HG03521 (cell line): Measurements from ENCODE around the gene ZNF792.
"Not testable (repeated sequence)": the region's sequence is repeated elsewhere in the genome, so short reads cannot be mapped to it uniquely, and the experiment has no call there.

Experiments
- ATAC-seq: cut with Tn5 transposase; IDR thresholded peaks from one replicate; pipeline ENCODE4 v1.9.1; 2021; ENCODE audit warnings: mild to moderate bottlenecking, moderate library complexity; ENCODE audit not compliant: unreplicated experiment

ZNF792 gene

DNA sequence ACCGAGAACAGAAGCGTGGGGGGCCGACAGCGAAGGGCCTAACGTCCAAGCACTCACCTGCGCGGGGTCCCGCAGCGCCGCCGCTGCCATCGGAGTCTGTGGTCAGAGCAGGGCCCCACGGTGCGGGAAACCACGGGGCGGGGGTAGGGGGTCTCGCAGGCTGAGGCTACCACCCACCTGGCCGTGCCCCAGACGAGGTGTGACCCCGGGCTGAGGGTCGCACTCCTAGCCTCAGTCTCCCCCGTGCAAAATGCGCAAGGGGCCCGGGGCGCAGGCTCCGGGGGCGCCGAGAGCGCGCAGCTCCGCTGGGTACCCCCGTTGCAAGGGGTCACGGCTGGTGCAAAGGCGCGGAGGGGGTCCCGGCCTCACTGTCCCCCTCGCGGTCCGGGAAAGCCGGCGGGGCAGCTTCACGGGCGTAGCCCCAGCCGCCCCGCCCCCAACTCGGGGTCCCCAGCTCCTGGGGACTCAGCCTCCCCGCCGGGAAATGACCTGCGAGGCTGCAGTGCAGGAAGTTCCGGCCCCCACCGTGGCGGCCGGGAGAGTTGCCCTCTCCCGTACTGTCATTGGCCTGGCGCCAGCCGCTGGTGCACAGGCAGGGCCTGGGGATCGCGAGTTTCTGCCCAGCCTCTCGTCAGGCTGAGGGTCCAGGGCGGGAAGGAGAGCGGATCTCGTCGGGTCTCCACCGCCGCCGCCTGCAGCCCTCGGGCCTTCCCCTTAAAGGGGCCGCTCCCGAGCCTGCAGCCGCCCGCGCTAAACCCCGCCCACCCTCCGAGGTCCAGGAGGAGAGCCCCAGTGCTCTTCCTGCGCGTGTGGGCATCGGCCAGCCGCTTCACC lies at the start of gene ZNF792:
ZNF792 (minus strand) TSS at position 657 of the 834 bp plus-strand sequence; CDS start at position 90, 567 bp downstream.
- ATAC-seq = peak; percentile 46

DNA sequence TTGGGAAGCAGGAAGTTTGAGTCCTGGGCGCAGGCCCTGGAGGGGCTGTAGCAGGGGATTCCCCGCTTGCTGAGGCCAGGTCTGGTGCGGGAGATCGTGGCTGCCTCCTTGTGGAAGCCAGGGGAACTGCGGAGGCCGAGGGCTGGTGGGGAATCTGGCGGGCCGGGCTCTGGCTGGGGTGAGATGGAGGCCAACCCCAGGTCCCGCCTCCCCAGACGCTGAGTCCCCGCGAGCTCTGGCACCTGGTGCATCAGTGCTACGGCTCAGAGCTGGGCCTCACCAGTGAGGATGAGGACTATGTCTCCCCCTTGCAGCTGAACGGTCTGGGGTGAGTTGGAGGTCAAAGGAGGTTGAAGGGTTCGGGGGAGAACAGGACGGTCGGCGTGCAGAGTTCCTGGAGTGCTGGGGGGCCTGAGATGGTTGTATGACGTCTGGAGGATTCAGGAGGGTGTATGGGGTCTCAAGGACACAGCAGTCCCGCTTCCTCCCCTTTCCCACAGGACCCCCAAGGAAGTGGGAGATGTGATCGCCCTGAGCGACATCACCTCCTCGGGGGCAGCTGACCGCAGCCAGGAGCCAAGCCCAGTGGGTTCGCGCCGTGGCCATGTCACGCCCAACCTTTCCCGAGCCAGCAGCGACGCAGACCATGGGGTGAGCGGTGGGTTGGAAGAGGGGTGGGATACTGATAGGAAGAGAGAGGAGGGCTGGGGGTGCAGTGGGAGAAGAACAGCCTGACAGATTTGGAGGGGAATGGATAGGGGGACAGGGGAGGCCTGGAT lies 49.2 kb upstream of the ZNF792 start:
- no peak for ATAC-seq

DNA sequence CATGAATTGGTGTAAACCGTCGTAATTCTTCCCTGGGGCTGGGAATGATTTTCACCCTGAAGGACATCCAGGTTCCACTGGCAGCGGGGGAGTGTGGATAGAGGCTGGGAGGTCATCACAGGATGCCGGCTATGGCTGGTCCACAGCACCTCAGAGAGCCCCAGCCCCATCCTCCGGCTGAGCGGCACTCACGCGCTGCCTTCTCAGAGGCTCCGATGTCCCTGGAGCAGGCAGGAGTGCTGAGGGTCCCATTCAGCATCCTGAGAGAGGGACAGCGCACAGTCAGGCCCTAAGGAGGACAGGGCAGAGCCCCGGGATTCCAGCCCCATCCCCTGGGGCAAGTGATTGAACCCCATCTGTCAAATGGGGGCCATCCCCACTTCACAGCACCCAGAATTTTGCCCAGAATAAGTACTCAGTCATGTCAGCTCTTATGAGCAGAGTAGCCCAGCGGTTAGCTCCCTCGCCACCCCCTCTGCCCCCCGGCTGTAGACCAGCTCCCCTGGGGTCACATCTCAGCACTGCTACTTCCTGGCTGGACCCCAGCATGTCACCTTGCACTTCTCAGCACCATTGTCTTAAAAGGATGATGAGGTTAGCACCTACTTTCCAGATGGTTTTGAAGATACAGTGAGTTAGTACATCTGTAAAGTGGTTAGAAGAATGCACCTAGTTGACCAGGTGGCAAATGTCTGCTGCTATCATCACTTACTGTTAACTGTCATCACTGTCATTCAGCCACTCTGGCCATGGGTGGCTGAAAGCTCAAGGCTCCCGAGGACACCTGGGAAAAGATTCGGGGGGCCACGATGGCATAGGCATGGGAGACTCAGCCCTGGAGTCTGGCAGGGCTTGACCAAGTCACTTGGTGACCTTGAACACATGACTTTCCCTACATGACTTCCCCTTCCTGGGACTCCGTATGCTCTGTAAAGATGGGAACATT lies 48.0 kb upstream of the ZNF792 start:
- ATAC-seq = no peak

DNA sequence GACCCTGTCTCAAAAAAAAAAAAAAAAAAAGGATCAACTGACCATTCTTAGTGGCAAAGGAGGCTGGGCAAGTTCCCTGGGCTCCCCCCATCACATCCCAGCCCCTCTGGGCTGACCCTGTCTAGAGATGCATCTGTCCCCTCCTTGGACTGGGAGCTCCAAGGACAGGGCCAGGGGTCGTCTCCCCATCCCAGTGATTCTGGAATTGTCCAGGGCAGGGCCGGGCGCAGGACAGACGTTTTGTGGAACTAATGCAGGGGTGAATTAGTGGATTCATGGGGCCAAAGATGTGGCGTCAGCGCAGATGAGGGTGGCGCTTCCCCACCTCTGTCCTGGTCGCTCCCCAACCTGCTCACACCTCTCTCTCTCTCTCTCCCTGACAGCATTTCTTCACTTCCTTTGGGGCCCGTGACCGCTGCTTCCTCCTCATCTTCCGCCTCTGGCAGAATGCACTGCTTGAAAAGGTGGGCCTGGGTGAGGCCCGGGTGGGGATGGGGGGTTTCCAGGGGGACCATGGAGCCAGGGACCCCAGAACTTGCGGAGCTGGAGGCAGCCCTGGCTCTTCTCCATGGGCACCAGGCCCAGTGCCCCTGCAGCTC lies 47.2 kb upstream of the ZNF792 start:
- ATAC-seq = no peak

DNA sequence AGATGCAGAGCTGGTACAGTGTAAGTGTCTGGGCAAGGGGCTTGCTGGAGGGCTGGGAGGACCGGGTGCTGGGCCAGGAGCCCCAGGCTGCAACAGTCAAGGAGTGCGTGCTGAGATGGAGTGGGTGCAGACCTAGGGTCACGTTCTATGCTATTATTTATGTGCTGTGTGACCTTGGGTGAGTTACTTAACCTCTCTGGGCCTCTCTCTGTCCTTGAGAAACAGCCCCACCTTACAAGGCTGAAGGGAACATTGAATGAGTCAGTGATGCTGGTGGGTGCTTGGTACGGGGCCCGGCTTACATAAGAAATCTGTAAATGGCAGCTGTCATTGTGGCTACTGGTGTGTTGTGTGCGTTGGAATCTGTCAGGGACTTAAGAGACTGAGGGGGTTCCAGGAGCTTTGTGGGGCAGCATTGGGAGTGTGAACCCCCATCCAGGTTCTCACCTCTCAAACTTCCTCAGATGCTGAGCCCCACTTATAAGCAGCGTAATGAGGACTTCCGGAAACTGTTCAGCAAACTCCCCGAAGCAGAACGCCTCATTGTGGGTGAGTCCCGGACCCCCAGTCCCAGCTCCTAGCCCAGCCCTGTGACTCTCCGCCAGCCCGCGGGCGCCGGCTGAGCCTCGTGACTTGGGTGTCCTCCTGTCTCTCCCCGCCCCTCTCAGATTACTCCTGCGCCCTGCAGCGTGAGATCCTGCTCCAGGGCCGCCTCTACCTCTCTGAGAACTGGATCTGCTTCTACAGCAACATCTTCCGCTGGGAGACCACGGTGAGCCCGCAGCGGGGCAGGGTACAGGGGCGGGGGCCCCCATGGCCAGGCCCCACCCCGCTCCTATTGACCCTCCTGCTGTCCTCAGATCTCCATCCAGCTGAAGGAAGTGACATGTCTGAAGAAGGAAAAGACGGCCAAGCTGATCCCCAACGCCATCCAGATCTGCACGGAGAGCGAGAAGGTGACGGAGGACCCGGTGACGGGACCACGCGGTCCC lies 45.7 kb upstream of the ZNF792 start:
- no peak for ATAC-seq

DNA sequence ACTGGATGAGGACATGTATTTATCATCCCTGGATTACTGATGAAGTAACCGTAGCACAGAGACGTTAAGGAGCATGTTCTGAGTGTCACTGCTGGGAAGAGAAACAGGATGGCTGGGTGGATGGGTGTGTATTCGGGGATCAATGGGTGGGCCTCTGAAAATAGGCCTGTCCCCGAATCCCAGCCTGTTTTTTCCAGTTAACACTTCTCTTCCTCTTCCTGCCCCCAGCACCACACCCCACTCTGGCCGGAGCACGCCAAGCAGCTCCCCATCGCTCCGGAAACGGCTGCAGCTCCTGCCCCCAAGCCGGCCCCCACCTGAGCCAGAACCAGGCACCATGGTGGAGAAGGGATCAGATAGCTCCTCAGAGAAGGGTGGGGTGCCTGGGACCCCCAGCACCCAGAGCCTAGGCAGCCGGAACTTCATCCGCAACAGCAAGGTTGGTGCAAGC lies 44.9 kb upstream of the ZNF792 start:
- no peak for ATAC-seq

DNA sequence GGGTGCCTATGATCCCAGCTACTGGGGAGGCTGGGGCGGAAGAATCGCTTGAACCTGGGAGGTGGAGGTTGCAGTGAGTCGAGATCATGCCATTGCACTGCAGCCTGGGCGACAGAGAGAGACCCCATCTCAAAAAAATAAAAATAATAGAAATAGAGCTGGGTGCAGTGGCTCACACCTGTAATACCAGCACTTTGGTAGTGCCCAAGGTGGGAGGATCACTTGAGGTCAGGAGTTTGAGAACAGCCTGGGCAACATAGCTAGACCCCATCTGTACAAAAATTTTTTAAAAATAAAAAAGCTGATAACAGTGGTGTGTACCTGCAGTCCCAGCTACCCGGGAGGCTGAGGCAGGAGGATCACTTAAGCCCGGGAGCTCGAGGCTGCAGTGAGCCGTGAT lies 43.4 kb upstream of the ZNF792 start:
- not testable (repeated sequence) for ATAC-seq

DNA sequence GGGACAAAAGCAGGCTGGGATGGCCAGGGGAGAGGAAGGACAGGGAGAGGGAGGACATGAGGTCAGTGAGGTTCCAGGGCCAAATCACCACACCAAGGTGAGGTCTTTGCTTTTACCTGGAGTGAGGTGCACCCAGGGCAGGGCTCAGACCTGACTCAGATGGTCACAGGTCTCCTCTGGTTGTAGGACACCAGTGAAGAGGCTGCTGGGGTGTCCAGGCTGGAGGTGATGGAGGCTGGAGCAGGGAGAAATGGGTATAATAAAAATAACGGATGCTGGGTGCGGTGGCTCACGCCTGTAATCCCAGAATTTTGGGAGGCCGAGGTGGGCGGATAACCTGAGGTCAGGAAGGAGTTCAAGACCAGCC lies 43.0 kb upstream of the ZNF792 start:
- ATAC-seq = no peak

DNA sequence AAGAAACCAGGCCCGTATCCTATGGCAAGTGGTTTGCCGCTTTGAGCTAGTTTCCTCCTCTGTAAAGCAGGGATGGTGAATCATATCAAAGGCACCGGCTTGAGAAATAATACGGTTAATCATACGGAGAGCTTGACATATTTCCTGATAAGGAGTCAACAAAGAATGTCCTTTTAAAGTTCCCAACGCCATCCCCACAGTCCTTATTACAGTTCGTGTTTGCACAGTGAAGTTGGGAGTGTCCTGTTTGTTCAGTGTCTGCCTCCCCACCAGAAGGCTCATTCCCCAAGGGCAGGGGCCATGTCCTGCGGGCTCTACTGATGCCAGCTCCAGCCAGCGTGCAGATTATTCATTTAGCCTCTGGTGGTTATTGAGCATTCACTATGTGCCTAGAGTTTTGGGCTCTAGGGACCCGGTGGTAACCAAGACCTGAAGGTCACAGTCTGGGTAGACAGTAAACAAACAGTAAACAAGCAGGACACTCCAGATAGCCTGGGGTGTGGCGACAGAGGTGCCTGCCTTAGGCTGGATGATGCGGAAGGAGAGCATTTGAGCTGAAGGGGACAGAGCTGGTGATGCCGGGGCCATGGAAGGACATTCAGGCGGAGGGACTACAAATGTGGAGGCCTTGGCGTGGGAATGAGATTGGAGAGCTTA lies 42.4 kb upstream of the ZNF792 start:
- no peak for ATAC-seq

DNA sequence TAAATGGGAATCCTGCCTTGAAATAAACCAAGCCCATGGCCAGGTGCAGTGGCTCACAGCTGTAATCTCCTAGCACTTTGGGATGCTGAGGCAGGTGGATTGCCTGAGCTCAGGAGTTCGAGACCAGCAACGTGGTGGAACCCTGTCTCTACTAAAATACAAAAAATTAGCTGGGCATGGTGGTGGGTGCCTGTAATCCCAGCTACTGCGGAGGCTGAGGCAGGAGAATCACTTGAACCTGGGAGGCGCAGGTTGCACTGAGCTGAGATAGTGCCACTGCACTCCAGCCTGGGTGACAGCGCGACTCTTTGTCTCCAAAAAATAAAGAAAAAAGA lies 41.9 kb upstream of the ZNF792 start:
- ATAC-seq = not testable (repeated sequence)

DNA sequence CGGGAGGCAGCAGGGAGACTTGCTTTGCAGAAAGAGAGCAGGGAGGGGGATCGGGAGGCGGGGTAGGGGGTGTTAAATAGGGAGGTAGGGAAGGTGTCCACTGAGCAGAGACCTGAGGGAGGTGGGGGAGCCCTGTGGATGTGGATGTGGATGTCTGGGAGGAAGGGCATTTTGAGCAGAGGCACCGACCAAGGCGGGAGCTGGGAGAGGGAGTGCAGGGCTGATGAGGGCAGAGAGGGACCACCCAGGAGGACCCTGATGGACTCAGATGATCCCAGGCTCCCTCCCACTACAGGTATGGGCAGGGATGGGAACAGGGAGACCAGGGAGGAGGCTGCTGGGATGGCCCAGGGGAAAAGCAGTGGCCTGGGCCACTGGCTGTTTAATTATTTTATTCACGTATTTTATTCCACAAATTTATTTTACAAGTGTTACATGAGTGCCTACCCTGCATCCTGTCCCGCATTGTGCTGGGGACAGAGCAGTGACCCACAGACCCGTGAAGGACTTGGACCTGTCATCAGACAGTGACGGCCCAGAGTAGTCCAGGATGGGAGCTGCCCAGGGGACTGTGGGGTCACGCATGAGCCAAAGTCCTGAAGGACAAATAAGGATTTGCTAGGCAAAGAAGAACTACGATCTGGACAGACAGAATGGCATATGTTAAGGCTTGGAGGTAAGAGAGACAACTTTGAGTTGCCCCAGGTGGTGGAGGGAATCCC lies 41.4 kb upstream of the ZNF792 start:
- no peak for ATAC-seq

DNA sequence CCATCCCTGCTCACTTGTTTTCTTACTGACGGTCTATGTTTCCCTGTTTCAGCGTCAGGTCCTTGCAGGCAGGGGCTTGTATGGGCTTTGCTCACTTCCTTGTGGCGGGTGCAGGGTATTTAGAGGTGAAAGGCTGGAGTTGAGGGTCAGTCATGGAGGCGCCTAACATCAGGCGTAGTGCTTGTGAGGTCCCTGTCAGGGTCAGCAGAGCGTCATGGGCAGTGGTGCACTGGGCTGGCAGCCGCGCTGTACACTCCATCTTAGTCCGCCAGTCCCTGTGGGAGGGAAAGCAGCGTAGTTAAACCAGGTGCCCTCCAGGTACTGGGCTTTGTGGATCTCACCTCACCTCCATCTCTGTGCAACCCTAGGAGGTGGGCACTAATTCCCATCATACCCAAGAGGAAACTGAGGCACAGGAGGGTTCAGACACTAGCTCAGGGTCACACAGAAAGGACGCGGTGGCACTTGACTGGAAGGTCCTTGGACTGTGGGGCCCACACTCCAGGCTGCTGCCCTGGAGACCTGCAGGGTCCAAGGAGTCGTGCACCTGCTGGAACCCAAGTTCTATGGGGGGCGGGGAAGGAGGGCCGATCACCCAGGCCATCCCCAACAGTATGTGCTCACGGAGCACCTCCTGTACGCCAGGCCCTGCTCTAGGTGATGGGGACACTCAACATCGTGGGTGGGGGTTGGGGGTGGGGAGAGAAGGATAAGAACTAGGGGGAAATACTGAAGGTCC lies 40.7 kb upstream of the ZNF792 start:
- no peak for ATAC-seq

DNA sequence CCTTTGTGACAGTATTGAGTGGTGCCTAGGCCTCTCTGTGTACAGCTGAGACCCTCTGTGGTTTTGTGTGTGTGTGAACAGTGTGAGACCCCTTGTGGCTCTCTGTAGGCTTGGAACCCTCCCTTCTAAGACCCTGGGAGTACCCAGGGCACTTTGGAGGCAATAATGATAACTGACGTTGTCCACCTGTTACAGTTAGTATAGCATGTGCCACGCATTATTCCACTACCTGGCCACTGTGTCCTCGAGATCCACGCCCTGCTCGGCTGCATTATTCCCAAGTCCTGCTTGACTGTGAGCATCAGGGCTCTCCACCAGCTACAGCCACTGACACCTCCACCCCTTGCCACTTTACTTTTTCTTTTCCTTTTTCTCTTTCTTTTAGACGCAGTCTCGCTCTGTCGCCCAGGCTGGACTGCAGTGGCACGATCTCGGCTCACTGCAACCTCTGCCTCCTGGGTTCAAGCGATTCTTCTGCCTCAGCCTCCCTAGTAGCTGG lies 38.1 kb upstream of the ZNF792 start:
- no peak for ATAC-seq

DNA sequence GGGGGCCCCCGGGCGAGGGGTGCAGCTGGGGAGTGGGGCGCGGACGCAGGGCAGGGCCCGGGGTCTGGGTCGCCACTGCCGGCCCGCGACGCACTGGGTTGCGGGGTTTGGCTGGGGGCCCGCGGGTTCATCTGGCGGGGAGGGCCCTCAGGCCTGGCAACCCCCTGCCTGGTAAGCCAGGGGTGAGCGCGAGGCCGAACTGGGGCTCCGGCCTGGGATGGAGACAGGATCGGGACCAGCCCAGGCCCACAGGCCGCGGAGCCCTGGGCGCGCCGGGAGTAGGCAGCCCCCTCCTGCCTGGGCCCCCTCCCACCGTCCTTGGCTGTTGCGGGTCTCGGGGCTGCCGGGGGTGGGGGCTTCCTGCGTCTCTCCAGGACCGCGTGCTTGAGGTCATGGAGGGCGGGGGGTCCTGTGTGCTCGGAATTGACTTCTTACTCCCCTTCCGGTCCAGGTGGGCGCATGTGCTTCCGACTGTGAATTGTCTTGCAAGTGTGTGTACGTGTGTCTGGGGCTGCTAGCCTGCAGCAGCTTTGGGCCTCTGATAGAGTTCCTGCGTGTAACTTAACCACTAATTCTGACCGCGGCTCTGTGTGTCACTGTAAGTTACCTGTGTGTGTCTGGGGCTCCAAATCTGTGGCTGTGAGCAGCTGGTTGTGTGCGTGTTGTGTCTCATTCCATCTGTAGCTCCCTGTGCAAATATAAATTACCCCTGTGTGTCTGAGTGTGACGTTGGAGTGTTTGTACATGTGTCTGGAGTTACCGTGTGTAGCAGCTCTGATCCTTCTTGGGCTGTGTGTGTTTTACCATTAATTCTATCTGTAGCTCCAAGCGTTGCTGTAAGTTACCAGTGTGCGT lies 36.8 kb upstream of the ZNF792 start:
- no peak for ATAC-seq

DNA sequence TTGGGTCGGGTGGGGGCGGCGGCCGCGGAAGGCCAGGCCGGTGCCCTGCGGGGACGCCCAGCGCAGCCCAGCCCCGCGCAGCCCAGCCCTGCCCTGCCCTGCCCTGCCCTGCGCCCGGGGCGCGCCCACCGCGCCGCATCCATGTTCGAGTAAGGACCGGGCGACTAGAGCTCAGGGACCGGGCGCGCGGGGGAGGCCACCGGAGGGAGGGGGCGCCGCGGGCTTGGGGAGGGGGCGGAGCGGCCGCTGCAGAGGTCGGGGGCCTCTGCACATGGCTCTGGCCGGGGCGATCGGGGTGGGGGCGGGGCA lies 36.3 kb upstream of the ZNF792 start:
- ATAC-seq = no peak

DNA sequence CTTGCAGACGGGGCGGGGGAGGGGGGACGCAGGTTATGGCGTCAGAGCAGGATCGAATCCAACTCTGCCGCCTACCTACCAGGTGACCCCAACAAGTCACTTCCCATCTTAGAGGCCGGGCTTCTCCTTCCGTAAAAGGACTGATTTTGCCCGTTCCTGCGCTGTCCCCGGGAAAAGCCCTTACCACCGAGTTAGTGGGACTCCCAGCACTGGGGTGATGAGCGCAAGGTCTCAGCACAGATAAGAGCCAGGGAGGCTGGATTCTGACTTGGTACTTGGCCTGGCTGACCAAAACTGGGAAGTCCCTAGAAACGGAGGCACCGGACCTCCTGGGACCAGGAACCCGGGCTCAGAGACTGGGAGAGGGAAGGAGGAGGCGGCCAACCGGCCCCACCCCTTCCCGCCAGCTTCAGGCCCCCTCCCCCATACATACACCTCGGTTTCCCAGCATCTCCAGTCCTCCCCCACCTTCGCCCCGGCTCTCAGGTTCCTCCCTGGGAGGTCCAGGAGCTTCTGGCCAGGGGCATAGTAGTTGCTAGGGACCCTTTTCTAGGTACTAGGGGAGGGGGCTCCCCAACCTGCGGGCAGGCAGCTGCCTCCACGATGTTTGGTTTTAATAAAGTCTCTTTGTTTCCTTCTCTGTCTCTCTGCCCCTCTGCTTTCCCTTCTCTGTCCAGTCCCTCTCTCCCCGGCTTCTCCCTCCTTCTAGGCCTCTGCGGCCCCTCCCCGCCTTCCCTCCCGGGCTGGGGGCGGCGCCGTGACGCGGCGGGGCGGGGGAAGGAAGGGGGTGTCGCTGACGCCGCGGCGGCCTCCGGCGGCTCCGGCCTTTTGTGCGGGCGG lies 35.7 kb upstream of the ZNF792 start, which contains the start of gene GRAMD1A:
GRAMD1A (plus strand) TSS at position 826 of the 840 bp plus-strand sequence. CDS start 156 bp downstream, outside the sequence.
- ATAC-seq = peak; percentile 47
